H1 (cell line): ENCODE data around the gene GAPDHS.

Source experiments
- CTCF ChIP-seq, 3 experiments: IDR thresholded peaks; 1 replicate in 2 of 3; 2 replicates in 1 of 3; pipeline versions ENCODE4 v1.5.1 to v1.6.1; 2011; ENCODE audit warnings: low read length in 3 of 3, mild to moderate bottlenecking in 3 of 3, inconsistent platforms in 2 of 3, low read depth in 1 of 3, moderate library complexity in 1 of 3; ENCODE audit not compliant: insufficient read depth in 1 of 3; ENCODE audit errors: control extremely low read depth in 1 of 3
- EGR1 ChIP-seq: IDR thresholded peaks from 2 replicates; pipeline ENCODE4 v1.6.1; 2011; ENCODE audit warnings: low read depth, low read length, borderline replicate concordance
- EP300 ChIP-seq, 2 experiments: IDR thresholded peaks; 1 replicate in 1 of 2; 2 replicates in 1 of 2; pipeline ENCODE4 v1.6.1; 2011 to 2012; ENCODE audit warnings: low read depth in 2 of 2, low read length in 2 of 2, mild to moderate bottlenecking in 2 of 2, borderline replicate concordance in 1 of 2, inconsistent platforms in 1 of 2, moderate library complexity in 1 of 2
- EZH2 ChIP-seq: fragments of 200-600 bp; sonication (generic); IDR thresholded peaks from 2 replicates; pipeline ENCODE4 v1.7.1; 2012; ENCODE audit warnings: low read depth, mild to moderate bottlenecking, moderate library complexity, low read length, inconsistent platforms; ENCODE audit not compliant: severe bottlenecking
- GTF2F1 ChIP-seq: IDR thresholded peaks from 2 replicates; pipeline ENCODE4 v1.6.1; 2012; ENCODE audit warnings: low read depth, low read length, improper control_type of control experiment, borderline replicate concordance
- POLR2AphosphoS5 ChIP-seq: IDR thresholded peaks from 2 replicates; pipeline ENCODE4 v1.6.1; 2011; ENCODE audit warnings: low read depth, low read length
- SP1 ChIP-seq: IDR thresholded peaks from 2 replicates; pipeline ENCODE4 v1.6.1; 2011; ENCODE audit warnings: low read depth, low read length

GRCh38 chr19:35506011-35506410, 27.2 kb upstream of the GAPDHS start:
- no peak for TF ChIP-seq EP300 (IDR thresholded peaks at IDR 0.05; ENCODE audit: borderline replicate concordance in 1 of 2, low read depth in 2 of 2, low read length in 2 of 2)
- TF ChIP-seq GTF2F1, result no peak
- no peak for TF ChIP-seq SP1
- no peak for TF ChIP-seq EZH2
- TF ChIP-seq CTCF (IDR thresholded peaks at IDR 0.05; ENCODE audit: control extremely low read depth in 1 of 3, insufficient read depth in 1 of 3, low read depth in 1 of 3, low read length in 3 of 3), result no peak
- TF ChIP-seq EGR1, result no peak
- TF ChIP-seq POLR2AphosphoS5, result peak; percentile 44; the same call in 1 of the 2 replicates
